Head of caudate nucleus (tissue), 42 donors: ENCODE measurements around the gene MYL11.
A peak's percentile ranks its signal among the peaks of the same experiment; 100 is the strongest.

ENCODE experiments used
- DNase-seq, 42 donors: peaks; one replicate each; pipeline versions ENCODE4 v3.0.0 to v3.0.0-alpha.2; 2020 to 2021; ENCODE audit warnings: mixed read lengths in 7 of 42
- intact Hi-C: fragments of 100-400 bp; cut with DNase I; formaldehyde crosslinking; loops from one replicate; pipeline ENCODE4 v1.15.0; 2022

The MYL11 gene

DNA sequence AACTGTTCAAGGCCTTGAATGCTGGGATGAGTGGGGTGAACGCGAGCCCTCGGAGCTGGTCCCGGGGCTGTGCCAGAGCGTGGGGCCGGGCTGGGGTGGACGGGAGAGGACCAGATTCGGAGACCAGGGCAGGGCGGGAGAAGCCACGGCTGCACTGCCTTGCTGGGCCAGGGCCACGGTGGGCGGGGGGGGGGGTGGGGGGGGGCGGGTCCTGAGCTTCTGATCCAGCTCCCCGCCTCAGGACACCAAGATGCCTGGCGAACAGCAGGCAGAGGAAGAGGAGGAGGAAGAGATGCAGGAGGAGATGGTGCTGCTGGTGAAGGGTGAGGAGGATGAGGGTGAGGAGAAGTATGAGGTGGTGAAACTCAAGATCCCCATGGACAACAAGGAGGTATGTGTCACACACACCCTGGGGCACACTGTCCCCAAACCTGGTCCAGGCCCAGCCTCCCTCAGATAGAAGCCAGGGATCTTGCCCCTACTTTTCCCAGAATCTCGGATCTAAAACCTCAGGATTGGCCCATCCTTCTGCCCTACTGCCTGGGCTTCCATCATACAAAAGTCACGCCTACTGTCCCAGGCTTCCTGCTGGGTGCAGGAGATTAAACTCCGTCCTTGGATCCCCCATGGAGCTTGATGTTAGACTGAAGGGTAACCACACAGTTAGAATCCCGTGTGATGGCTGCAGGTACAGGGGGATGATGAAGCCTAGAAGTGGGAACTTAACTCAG is 33.4 kb downstream of the MYL11 start:
- DNase-seq = no peak
- intact Hi-C loops = loop anchor here (5.0 kb wide), 1 partner anchor 51 kb away; the partner anchor contains the start of gene CD2BP2

DNA sequence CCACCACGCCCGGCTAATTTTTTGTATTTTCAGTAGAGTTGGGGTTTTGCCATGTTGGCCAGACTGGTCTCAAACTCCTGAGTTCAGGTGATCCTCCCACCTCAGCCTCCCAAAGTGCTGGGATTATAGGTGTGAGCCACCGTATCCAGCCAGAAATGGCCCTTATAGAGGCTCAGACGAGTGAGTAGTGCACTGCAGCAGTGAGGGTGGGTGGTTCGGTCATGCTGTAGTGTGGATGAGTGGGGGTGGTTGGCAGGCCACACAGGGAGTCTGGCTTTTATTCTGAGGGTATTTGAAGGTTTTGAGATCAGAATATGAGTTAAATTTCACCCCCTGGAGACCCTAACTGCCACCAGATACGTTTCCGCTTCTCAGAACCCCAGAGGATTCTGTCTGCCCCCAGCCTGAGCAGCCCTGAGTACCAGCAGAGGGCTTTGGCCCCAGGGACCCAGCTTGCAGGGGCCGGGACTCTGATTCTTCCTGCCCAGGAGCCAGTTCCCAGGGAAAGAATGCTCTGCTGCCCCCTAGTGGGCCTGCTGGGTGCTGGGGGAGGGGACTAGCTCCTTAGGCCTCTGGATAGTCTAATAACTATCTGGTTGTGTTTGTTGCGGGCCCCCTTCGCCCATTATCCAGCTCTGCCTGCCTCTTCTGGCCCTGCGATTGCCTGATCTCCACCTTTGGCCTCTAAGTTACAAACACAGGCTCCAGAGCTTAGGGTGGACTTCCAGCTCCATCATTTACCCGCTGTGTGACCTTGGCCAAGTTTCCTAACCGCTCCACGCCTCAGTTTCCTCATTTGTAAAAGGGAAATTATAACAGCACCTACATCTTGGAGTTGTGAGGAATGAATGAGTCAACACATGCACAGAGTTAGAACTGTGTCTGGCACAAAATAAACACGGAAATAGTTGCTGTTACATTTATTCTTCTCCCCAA is 34.8 kb downstream of the MYL11 start:
- intact Hi-C loops = loop anchor here (5.0 kb wide), 1 partner anchor 52 kb away; the partner anchor contains the start of gene CD2BP2

DNA sequence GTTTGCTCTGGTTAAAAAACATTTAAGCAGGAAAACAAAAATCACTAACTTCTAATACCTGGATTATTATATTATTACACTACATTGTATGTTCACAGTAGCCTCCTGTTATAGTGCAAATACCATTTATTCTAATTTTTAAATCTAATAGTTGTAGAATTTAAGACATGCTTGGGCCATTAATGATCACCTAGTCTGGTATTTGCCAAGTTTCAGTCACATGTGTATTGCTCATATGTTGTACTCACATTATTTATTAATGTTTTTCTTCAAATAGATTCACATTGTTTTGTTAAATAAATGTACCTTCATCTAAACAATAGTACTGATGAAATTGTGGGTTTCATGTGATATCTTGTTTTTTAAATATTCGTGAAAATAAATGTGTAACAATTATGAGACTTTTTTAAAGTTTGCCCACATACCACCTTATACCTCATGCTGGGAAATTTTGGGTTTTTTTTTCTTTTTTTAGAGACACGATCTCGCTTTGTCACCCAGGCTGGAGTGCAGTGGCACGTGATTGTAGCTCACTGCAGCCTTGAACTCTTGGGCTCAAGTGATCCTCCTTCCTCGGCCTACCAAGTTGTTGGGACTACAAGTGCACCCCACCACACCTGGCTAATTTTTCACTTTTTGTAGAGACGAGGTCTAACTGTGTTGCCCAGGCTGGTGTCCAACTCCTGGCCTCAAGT is 38.7 kb downstream of the MYL11 start:
- intact Hi-C loops = no loop called here
- DNase-seq = no peak

More for the DNA sequence above, 34.8 kb downstream of the MYL11 start:
- DNase-seq = peak; percentile 80 to 98 (median 94)

DNA sequence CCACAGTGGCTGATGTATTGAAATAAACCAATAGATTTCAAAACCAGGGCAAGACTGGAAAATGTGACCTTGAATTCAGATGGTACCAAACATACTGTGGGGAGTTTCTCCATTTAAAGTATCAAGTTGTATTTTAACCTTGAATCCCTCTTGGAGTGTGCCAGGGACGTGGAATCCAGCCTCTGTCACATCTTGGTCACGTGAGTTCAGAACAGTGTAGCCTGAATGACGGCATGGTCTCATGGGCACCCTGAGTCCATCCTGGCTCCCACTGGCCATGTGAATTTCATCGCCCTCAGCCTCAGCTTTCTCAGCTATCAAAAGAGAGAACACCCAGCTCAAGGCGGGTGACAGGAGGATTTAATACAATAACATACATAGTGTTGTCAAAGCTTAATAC is 39.6 kb downstream of the MYL11 start:
- DNase-seq = no peak
- intact Hi-C loops = no loop called here

DNA sequence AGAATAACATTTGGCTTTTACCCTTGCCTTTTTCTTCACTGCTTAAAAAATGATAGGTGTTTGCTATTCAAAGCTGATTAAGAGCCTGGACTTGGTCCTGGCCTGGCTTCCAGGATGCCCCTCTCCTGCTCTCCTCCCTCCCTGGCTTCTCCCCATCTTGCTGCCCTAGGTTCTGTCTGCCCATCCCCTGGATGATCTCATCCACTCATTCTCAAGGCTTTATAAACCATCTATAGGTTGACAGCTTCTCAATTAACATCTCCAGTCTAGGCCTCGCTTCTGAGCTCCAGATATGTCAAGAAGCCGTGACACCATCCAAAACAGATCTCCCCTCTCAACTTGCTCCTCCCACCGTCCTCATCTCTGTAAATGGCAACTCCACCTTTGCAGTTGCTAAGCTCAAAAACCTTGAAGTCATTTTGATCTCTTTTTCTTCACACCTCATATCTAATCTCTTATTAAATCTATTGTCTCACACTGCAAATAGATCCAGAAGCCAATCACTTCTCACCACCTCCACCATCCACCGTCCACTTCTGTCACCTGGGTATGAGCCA is 41.5 kb downstream of the MYL11 start:
- DNase-seq = no peak
- intact Hi-C loops = no loop called here

DNA sequence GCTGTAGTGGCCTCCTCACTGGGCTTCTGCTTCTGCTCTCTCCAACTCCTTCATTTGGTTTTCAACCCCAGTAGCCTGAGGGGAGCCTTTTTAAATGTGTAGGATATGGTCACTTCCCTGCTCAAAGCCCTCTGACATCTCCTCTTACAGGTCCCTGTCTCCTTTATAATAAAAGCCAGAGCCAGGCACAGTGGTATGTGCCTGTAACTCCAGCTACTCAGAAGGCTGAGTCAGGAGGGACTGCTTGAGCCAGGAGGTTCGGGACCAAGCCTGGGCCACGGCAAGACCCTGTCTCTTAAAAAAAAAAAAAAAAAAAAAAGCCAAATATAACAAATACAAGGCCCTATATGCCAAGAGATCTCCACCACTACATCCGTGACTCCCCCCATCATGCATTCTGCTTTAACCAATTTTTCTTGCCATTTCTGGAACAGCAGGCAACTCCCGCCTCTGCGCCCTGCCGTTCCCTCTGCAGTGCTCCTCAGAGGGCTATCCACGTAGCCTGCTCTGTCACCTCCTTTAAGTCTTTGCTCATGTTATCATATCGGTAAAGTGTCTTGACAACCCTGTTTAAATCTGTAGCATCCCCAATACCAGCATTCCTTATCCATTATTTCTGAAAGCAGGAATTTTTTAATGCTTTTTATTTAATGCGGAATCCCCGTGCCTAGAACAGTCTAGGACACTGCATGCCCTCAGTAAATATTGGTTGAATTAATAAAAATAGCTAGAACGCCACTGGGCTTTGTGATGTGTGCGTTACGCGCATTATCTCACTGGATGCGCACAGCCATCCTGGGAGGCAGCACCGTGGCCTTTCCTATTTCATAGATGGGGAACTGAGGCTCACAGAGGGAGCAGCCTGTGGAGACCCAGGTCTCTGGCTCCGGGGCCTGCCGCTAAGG is 42.3 kb downstream of the MYL11 start:
- intact Hi-C loops = no loop called here
- DNase-seq = peak in 4 of 42 donors; percentile 17 to 60 (median 28)

DNA sequence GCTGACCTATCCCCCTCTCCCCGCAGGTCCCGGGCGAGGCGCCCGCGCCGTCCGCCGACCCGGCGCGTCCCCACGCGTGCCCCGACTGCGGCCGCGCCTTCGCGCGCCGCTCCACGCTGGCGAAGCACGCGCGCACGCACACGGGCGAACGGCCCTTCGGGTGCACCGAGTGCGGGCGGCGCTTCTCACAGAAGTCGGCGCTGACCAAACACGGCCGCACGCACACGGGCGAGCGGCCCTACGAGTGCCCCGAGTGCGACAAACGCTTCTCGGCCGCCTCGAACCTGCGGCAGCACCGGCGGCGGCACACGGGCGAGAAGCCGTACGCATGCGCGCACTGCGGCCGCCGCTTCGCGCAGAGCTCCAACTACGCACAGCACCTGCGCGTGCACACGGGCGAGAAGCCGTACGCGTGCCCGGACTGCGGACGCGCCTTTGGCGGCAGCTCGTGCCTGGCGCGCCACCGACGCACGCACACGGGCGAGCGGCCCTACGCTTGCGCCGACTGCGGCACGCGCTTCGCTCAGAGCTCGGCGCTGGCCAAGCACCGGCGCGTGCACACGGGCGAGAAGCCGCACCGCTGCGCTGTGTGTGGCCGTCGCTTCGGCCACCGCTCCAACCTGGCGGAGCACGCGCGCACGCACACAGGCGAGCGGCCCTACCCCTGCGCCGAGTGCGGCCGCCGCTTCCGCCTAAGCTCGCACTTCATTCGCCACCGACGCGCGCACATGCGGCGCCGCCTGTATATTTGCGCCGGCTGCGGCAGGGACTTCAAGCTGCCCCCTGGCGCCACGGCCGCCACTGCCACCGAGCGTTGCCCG is 43.1 kb downstream of the MYL11 start:
- intact Hi-C loops = no loop called here
- DNase-seq = peak; percentile 33 to 89 (median 77)

DNA sequence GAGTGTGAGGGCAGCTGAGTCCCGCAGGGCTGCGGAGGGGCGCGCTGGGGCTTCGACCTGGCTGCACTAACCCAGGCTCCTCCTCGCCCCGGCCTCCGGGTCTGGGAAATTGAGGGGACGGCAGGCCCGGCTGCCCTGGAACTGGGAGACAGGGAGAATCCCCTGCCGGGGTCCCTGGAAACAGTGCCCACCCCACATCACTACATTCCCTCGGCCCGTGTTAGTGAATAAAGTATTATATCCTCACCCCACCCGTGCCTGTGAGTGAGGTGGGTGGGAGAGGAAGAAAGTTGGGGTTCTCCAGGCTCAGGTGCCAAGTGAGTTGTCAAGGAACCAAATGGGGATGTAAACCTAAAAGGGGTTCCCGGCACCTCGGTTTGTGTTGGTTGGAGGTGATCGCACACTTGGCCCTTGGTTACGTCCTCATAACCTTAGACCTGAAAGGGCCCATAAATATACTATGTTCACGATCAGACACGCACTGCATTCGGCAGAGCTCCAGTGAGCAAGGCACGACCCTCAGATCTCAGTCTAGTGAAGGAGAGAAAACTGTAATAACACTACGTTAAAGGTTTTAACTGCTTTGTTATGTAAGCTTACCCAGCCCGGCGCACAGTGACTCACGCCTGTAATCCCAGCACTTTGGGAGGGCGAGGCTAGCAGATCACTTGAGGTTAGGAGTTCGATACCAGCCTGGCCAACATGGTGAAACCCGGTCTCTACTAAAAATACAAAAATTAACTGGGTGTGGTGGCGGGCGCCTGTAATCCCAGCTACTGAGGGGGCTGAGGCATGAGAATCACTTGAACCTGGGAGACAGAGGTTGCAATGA is 44.0 kb downstream of the MYL11 start:
- peak in 36 of 42 donors; percentile 24 to 79 (median 50) for DNase-seq
- intact Hi-C loops = no loop called here

DNA sequence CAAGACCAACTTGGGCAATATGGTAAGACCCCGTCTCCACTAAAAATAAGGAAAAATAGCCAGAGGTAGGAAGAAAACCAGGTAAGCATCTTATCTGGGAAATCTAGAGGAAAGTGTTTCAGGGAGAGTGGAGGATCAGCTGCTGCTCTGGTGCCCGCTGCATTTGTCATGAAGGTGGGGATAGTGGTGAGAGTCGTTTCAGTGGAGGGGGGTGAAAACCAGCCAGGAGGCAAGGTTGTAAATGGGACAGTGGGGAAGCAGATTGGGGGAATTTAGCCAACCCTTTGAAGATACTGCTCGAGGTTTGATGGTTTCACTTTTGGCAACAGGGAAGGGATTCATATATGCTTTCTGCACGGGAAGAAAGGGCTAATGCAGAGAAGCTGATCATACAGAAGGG is 46.4 kb downstream of the MYL11 start:
- intact Hi-C loops = no loop called here
- no peak for DNase-seq
